B cell (primary cell): ENCODE measurements around the gene OR7C2. TPM values are rescaled to one million over a fixed set of nuclear protein-coding genes. Genes with fewer than 3 reads are reported as not detected.
A peak's percentile ranks its signal among the peaks of the same experiment; 100 is the strongest.
"Not testable (repeated sequence)": the region's sequence is repeated elsewhere in the genome, so short reads cannot be mapped to it uniquely, and the experiment has no call there.

Experiments used
- ATAC-seq: fragments of 200-7000 bp; cut with Tn5 transposase; one replicate; pipeline ENCODE4 v1.10.0; 2021; ENCODE audit warnings: low read depth, mild to moderate bottlenecking, moderate number of reproducible peaks, moderate library complexity
- CTCF ChIA-PET: fragments of 350-600 bp; sonication (Branson Sonifier 250); formaldehyde crosslinking; loops from one replicate; lab custom pipeline; 2021; ENCODE audit warnings: antibody characterized with exemption, inconsistent platforms; lab: Charles Lee
- POLR2A ChIA-PET: fragments of 350-600 bp; sonication (Branson Sonifier 250); formaldehyde crosslinking; loops from one replicate; lab custom pipeline; 2021; ENCODE audit warnings: antibody characterized with exemption; lab: Charles Lee
- DNase-seq: peaks from one replicate; pipeline ENCODE4 v3.0.0; 2013
- H2AFZ ChIP-seq: 2 replicates; pipeline ENCODE4 v1.6.1; 2012; ENCODE audit warnings: mild to moderate bottlenecking, low read depth, low read length; ENCODE audit not compliant: insufficient read depth, poor library complexity, severe bottlenecking
- H3K27ac ChIP-seq, 2 donors: 1 replicate in 1 of 2; 2 replicates in 1 of 2; pipeline ENCODE4 v1.5.1; 2012 to 2013; ENCODE audit warnings: low read length in 2 of 2, mild to moderate bottlenecking in 2 of 2, moderate library complexity in 1 of 2
- H3K27me3 ChIP-seq, 4 experiments: fragments of 200-600 bp in 1 of 4; sonication (generic) in 1 of 4; replicated peaks in 1 of 4; 1 replicate in 2 of 4; 2 replicates in 2 of 4; pipeline versions ENCODE4 v1.6.1 to v1.7.0; 2013 to 2016; ENCODE audit warnings: low read length in 3 of 4, mild to moderate bottlenecking in 2 of 4, mixed read lengths in 1 of 4, moderate library complexity in 1 of 4; ENCODE audit not compliant: insufficient read depth in 4 of 4, control insufficient read depth in 3 of 4; ENCODE audit errors: control extremely low read depth in 1 of 4
- H3K36me3 ChIP-seq, 2 experiments: replicated peaks in 1 of 2; 1 replicate in 1 of 2; 2 replicates in 1 of 2; pipeline versions ENCODE4 v1.6.1 to v1.7.1; 2013; ENCODE audit warnings: low read length in 1 of 2; ENCODE audit not compliant: insufficient read depth in 2 of 2, control insufficient read depth in 1 of 2; ENCODE audit errors: control extremely low read depth in 1 of 2, extremely low read depth in 1 of 2
- H3K4me1 ChIP-seq, 2 donors: fragments of 200-600 bp in 1 of 2; sonication (generic) in 1 of 2; 1 replicate in 1 of 2; 2 replicates in 1 of 2; pipeline versions ENCODE4 v1.5.1 to v1.6.1; 2013 to 2017; ENCODE audit warnings: low read length in 2 of 2; ENCODE audit not compliant: control insufficient read depth in 2 of 2, insufficient read depth in 2 of 2
- H3K4me2 ChIP-seq: replicated peaks from 2 replicates; pipeline ENCODE3; 2012; ENCODE audit warnings: mild to moderate bottlenecking, low read depth, low read length; ENCODE audit not compliant: poor library complexity, severe bottlenecking
- H3K4me3 ChIP-seq, 5 experiments: fragments of 200-600 bp in 1 of 5; sonication (generic) in 1 of 5; 1 replicate in 3 of 5; 2 replicates in 2 of 5; pipeline versions ENCODE4 v1.5.1 to v1.7.0; 2011 to 2016; ENCODE audit warnings: low read length in 4 of 5, mild to moderate bottlenecking in 4 of 5, low read depth in 2 of 5, control low read depth in 1 of 5, moderate library complexity in 1 of 5; ENCODE audit not compliant: insufficient read depth in 1 of 5; ENCODE audit errors: control extremely low read depth in 1 of 5, extremely low read depth in 1 of 5
- H3K79me2 ChIP-seq: fragments of 200-600 bp; sonication (generic); one replicate; pipeline ENCODE4 v1.6.0; 2016; ENCODE audit warnings: low read length; ENCODE audit not compliant: control insufficient read depth, insufficient read depth
- H3K9ac ChIP-seq: fragments of 200-600 bp; sonication (generic); 2 replicates; pipeline ENCODE4 v1.6.1; 2017; ENCODE audit warnings: mild to moderate bottlenecking, low read length, moderate library complexity
- H3K9me3 ChIP-seq, 3 donors: one replicate each; pipeline versions ENCODE4 v1.6.1 to v1.7.1; 2013; ENCODE audit warnings: low read length in 2 of 3; ENCODE audit not compliant: control insufficient read depth in 2 of 3, insufficient read depth in 1 of 3; ENCODE audit errors: control extremely low read depth in 1 of 3
- H4K20me1 ChIP-seq: 2 replicates; pipeline ENCODE4 v1.6.0; 2012; ENCODE audit warnings: mild to moderate bottlenecking, low read length; ENCODE audit not compliant: insufficient read depth, control insufficient read depth, poor library complexity, severe bottlenecking
- H3K27ac Mint-ChIP-seq: one replicate; pipeline ENCODE4 v1.8.0; 2021; ENCODE audit warnings: mixed read lengths
- H3K27me3 Mint-ChIP-seq: one replicate; pipeline ENCODE4 v1.8.0; 2021; ENCODE audit warnings: mixed read lengths
- H3K4me1 Mint-ChIP-seq: one replicate; pipeline ENCODE4 v1.8.0; 2021; ENCODE audit warnings: mixed read lengths
- H3K4me3 Mint-ChIP-seq: one replicate; pipeline ENCODE4 v1.8.0; 2021; ENCODE audit warnings: mixed read lengths
- H3K9me3 Mint-ChIP-seq: one replicate; pipeline ENCODE4 v1.8.0; 2022; ENCODE audit warnings: mixed read lengths; ENCODE audit not compliant: insufficient read depth
- CTCF ChIP-seq: fragments of 200-600 bp; IDR thresholded peaks from one replicate; pipeline ENCODE4 v1.8.0; 2022; ENCODE audit warnings: antibody characterized with exemption, mild to moderate bottlenecking
- EZH2 ChIP-seq: IDR thresholded peaks from 2 replicates; pipeline ENCODE4 v1.6.1; 2012; ENCODE audit warnings: borderline replicate concordance, low read depth, mild to moderate bottlenecking, moderate library complexity, low read length; ENCODE audit not compliant: insufficient read depth, poor library complexity, severe bottlenecking
- WGBS: methylation state at CpG from one replicate; pipeline ENCODE4 v1.1.5; 2013; ENCODE audit warnings: missing lambda C conversion rate; ENCODE audit not compliant: insufficient coverage; 5-methylcytosine and 5-hydroxymethylcytosine counted together
- intact Hi-C: fragments of 100-400 bp; cut with micrococcal nuclease; formaldehyde crosslinking; loops from one replicate; pipeline ENCODE4 v1.10.0; 2022
- polyA plus RNA-seq: library from polyadenylated mRNA; depleted of rRNA; stranded (reverse); fragments of >200 nt; gene quantifications from 2 replicates; pipeline ENCODE4 v1.2.3, GENCODE V29; 2012
- total RNA-seq, 2 donors: library from RNA; stranded (reverse); fragments of 120-200 nt in 1 of 2; gene quantifications; 1 replicate in 1 of 2; 2 replicates in 1 of 2; pipeline versions ENCODE4 v1.2.3 to v1.2.4, GENCODE V29; 2013 to 2022

The OR7C2 gene
- total and polyA plus RNA-seq, 2 donors (not counting 1 experiment from before 2014, with no cell fraction given) = not detected

- no peak for ATAC-seq
- CTCF ChIA-PET = no interaction called here
- Histone ChIP-seq H3K9ac (no peak overlapping the region), H3K4me1 (peaks cover 25 to 26% of the 10 kb centered on the region in 2 donors), H3K9me3 (peaks cover 0 to 3% (median 0%) of the 10 kb centered on the region in 3 donors), H3K4me2 (peak overlapping the region; percentile 69), H3K79me2 (no peaks in the 10 kb centered on the region), H3K4me3 (no peak overlapping the region), H2AFZ (peak overlapping the region; percentile 72), H3K27ac (peak overlapping the region; percentile 3 to 90), H4K20me1 (no peaks in the 10 kb centered on the region), H3K36me3 (no peaks in the 10 kb centered on the region), H3K27me3 (no peaks in the 10 kb centered on the region)
- 83% methylated on average over 1 of the region's 1 CpG for WGBS
- POLR2A ChIA-PET = no interaction called here
- TF ChIP-seq EZH2 = no peak
- no peak for TF ChIP-seq CTCF
- H3K4me1 Mint-ChIP-seq = peaks cover 26% of the 10 kb centered on the region
- no peak overlapping the region for H3K4me3 Mint-ChIP-seq
- no peak for DNase-seq
- peaks cover 2% of the 10 kb centered on the region for H3K9me3 Mint-ChIP-seq
- H3K27ac Mint-ChIP-seq = peak overlapping the region; percentile 0
- no peaks in the 10 kb centered on the region for H3K27me3 Mint-ChIP-seq
- intact Hi-C loops = no loop called here
Observed at GRCh38 chr19:14944456-14944855, 3.2 kb downstream of the OR7C2 start.

GRCh38 chr19:14949413-14949812 is 8.1 kb downstream of the OR7C2 start:
- intact Hi-C loops, H3K27me3 ChIP-seq, H3K27me3 Mint-ChIP-seq, H3K79me2 ChIP-seq, H3K4me2 ChIP-seq, H2AFZ ChIP-seq, H3K4me1 ChIP-seq, H3K4me3 ChIP-seq, H3K36me3 ChIP-seq, CTCF ChIA-PET, H4K20me1 ChIP-seq, POLR2A ChIA-PET, H3K9me3 Mint-ChIP-seq, DNase-seq, ATAC-seq, H3K4me3 Mint-ChIP-seq, H3K9me3 ChIP-seq, H3K9ac ChIP-seq, H3K4me1 Mint-ChIP-seq, H3K27ac ChIP-seq, H3K27ac Mint-ChIP-seq: not testable (repeated sequence)
- WGBS = 89% methylated on average over 9 of the region's 10 CpGs
